HG03060 (cell line): Measurements from ENCODE around the gene HK1.

ENCODE experiments used
- ATAC-seq: cut with Tn5 transposase; IDR thresholded peaks from one replicate; pipeline ENCODE4 v1.9.1; 2021; ENCODE audit warnings: low read depth, moderate number of reproducible peaks; ENCODE audit not compliant: unreplicated experiment

Gene HK1

DNA sequence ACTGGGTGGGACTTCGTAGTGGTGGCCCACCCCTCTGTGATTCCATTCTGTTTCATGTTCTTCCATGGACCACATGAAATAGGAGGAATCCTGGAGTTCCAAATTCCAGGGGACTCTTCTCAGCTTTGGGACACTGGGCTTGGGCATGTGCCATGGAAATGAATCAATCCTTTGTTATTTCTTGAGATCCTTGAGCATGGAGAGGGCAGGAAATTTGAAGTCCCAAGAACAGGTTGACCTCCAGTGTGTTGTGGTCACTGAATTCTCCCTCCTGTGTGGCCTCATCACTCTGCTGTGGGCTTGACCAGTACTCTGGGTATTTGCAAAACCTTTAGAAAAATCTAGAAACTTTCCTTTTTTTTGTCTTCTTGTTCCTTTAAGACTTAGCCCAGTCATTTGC is 115.7 kb downstream of the HK1 start:
- ATAC-seq = no peak

DNA sequence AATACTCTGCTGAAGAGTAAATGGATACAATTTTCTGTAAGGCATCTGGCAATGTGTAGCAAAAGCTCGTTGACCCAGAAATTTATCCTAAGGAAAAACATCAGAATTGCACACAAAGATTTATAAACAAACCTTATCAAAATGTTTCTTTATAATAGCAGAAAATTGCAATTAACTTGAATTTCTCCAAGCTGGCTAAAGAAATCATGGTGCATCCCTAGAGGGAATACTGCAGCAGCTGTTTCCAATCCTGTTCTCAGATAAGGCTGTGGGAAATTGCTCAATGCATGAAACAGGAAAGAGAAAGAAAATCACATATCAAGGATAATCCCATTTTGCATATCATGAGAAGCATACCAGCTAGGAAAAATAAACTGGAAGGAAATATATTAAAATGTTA is 119.7 kb downstream of the HK1 start:
- ATAC-seq = no peak

DNA sequence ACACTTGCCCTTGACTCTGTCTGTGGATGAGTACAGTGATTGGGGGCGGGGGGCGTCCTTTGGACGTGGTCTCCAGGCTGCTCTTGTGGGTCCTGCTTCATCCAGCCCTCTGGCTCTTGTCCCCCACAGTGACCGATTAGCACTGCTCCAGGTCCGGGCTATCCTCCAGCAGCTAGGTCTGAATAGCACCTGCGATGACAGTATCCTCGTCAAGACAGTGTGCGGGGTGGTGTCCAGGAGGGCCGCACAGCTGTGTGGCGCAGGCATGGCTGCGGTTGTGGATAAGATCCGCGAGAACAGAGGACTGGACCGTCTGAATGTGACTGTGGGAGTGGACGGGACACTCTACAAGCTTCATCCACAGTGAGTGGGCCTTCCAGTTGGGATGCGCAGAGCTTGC is 120.2 kb downstream of the HK1 start:
- no peak for ATAC-seq

DNA sequence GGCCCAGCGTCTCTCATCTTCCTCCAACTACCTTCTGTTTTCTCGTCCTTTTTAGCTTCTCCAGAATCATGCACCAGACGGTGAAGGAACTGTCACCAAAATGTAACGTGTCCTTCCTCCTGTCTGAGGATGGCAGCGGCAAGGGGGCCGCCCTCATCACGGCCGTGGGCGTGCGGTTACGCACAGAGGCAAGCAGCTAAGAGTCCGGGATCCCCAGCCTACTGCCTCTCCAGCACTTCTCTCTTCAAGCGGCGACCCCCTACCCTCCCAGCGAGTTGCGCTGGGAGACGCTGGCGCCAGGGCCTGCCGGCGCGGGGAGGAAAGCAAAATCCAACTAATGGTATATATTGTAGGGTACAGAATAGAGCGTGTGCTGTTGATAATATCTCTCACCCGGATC is 122.6 kb downstream of the HK1 start:
- ATAC-seq = no peak

DNA sequence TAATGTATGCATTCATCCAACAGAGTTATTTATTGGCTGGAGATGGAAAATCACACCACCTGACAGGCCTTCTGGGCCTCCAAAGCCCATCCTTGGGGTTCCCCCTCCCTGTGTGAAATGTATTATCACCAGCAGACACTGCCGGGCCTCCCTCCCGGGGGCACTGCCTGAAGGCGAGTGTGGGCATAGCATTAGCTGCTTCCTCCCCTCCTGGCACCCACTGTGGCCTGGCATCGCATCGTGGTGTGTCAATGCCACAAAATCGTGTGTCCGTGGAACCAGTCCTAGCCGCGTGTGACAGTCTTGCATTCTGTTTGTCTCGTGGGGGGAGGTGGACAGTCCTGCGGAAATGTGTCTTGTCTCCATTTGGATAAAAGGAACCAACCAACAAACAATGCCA is 123.1 kb downstream of the HK1 start:
- no peak for ATAC-seq

DNA sequence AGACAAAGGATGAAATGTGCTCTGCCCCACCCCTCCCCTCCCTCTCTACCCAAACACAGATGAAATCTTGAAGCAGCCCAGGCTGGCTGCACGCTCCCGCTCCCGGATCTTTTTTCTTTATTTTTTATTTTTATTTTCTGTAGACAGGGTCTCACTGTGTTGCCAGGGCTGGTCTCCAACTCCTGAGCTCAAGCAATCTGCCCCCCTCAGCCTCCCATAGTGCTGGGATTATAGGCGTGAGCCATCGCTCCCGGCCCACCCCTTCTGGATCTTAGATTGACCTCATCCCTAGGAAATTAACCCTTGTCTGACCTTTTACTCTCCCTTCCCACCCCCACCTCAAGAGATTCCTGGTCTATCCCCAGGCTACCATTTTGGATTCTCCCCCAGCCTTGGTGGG is 124.1 kb downstream of the HK1 start:
- no peak for ATAC-seq

DNA sequence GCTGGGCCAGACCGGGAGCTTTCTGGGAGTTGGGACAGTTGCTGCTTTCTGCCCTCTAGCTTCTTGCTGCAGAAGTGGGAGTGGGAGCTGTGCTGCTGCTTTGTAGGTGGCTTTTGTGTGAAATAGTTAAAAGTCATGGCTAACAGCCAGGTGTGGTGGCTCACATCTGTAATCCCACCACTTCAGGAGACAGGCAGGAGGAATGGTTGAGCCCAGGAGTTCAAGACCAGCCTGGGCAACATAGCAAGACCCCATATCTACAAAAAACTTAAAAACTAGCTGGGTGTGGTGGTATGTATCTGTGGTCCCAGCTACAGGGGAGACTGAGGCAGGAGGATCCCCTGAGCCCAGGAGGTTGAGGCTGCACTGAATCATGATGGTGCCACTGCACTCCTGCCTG is 124.8 kb downstream of the HK1 start:
- no peak for ATAC-seq

DNA sequence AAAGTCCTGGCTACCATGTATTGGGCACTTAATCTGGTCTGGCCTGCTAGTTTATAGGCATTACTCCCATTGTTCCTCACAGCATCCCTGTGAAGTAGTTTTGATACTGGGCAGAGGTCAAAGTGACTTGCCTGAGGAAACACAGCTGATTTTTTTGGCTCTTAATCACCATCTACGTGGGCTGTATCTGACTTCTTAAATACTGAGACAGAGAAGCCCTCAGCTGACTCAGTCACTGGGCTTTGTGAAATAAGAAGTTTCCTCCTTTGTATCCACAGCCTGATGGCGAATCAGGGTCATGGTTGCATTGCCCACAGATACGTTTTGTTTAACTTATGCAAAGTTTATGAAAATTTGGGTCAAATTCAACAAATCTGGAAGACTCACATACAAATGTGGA is 125.2 kb downstream of the HK1 start:
- ATAC-seq = no peak

DNA sequence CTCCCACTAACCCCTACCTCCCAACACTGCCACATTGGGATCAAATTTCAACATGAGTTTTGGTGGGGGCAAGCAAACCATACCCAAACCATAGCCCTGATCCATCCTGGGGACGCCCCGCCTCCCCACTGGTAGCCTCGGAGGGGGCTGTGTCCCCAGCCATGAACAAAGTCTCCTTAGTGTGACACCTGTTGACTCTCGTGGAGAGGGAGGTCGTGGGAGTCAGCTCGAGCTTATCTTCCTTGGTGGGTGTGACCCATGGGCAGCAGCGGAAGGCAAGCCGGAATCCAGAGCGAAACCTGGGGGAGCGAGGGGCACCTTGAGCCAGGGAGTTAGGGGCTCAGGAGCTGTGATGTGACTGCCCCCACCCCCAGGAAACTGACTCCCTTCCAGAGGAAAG is 126.5 kb downstream of the HK1 start:
- no peak for ATAC-seq

DNA sequence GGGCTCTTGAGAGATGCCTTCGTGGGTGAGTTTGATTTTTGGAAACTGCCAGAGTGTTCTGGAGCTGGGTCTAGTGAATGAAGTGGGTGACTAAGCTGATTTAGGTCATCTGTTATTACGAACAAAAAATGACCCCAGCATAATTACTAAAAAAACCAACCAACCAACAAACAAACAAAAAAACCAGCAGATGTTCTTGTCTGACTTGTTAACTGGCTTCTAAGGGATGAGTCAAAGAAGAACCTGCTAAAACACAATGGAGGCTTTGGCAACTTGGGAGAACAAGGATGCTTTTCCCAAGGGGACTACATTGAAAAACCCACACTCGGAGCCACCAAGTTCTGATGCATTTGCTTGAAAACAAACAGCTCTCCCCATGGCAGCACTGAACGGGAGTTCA is 126.9 kb downstream of the HK1 start:
- no peak for ATAC-seq

DNA sequence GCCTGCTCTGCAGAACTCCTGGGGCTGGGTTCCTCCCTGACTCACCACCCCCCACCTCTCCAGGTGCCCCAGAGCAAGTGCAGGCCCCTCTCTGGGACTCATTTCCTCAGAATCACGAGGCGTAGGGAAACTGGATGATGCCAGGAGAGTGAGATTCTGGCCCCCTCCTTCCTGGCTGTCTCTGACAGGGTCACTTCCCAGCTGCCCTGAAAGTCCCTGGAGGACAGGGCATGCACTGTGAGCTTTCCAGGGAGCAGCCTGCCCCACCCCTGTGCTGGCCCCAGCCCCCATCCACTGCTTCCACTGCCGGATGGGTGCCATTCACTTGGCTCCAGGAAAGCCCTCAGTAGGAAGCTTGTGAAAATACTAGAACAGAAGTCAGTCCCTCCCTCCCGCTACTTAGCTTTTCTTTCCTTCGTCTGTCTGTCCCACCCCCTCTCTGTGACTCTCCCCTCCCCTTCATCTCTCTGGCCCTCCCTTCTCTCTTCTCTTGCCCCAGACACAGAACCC is 128.1 kb downstream of the HK1 start:
- ATAC-seq = no peak

DNA sequence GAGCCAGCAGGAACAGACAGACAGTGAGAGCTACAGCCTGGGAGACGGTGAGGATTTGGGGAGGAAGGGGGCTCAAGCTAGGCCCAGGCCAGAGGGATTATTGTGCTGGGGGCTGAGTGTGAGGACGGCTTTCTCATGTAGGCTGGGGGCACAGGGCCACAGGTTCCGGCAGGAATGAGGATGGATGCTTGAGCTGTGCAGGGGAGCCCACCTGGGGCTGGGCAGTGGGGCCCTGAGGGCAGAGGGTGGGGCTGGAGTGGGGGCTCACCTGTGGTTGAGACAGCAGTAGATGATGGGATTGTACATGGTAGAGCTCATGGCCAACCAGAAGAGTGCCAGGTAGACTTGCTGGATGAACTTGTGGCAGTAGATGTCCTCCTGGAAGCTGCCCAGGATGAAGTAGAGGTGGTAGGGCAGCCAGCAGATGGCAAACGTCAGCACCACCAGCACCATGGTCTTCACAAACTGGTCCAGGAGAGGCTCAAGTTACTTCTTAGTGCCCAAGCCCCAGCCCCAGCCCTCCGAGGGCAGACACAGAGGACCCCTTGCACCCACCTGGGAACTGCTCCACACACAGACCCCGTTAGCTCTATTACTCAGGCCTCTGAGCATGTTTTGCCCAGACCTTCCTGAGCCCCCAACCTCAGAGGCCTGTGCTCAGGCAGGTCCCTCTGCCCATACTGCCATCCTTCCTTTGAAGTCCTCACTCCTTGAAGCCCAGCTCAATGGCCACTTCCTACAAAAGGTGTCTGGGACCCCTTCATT is 128.7 kb downstream of the HK1 start:
- no peak for ATAC-seq

DNA sequence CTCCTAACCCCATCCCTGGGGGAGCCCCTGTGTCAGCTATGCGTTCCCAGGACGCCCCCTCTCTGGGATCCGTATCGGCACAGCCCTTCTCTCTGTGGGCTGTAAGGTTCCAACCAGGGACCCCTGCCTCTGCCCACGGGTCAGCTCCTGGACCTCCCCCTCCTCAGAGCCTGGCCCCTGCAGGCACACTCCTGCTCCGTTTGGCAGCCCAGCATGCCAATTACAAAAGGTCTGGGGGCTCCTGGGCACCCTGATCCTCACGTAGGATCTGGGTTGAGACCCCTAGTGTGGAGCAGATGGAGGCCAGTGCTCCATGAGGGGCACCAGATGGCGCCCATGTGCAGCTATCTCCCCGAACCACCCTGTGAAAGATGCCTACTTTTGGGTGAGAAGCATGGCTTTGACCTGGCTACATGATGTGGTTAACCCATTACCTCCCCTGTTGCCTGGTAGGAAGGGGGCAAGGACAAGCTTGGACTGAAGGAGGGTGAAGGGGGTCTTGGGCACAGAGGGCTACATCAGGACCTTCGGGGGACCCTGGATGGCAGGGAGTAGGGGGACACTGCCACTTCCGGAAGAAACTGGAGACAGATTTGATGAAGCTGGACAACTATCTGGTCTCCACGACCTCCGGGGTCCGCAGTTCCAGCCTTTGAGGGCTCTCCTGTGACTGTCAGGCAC is 129.5 kb downstream of the HK1 start:
- ATAC-seq = no peak

DNA sequence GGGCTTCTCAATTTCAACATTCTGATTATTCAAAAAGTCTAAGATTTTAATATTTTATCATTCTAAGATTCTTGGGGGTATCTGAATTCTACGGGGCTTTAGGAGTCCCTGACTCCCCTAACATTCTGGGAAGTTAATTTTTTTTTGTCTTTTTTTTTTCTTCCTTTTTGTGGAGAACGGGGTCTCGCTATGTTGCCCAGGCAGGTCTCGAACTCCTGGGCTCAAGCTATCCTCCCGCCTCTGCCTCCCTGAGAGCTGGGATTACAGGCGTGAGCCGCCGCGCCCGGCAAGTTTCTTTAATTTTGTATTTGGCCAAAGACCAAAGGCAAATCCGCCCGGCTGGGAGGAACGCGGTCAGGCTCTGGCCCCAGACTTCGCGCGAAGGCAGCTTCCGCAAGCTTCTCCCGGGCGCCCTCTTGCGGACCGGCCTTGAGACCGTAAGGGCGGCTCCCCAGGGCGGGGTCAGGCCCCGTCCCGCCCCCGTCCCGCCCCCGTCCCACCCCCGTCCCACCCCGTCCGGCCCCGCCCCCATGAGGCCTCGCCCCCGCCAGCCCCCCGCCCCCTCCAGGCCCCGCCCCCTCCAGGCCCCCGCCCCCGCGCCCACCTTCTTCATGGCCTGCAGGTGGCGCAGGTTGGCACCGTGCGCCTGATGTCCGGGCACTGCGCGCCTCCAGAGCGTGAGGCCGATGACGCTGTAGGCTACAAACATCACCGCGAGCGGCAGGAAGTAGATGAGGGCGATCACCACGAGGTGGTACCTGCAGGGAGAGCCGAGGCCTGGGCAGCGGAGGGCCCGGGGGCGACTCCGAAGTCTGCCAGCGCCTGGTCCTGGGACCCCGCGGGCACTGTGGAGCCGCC is 130.3 kb downstream of the HK1 start:
- peak; percentile 65 for ATAC-seq

DNA sequence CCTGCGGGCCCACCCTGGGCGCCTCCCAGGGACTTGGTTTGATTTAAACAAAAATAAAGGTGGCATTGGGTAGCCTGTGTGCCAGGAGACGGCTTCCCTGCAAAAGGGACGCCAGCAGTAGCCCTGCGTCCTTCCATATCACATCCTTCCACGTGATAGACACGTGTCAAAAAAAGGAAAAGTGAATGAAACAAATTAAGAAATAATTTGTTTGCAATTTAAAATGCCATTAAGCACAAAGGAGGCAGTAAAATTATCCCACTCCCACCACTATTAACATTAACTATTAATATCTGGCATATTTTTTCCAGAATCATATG is 130.8 kb downstream of the HK1 start:
- ATAC-seq = no peak

DNA sequence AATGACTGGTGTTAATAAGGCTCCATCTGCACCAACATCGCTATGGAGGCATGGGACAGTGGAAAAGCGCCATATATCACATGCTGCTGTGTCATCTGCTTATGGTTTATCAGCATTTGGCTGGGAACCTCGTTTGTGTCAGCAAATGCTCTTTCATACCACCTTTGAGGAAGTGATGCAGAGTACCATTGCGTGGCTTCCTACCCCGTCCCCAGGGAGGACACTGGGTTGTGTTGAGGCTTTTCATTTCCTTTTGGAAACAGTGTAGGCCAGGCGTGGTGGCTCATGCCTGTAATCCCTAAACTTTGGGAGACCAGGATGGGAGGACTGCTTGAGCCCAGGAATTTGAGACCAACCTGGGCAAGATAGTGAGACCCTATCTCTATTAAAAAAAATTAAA is 131.7 kb downstream of the HK1 start:
- ATAC-seq = peak; percentile 50

DNA sequence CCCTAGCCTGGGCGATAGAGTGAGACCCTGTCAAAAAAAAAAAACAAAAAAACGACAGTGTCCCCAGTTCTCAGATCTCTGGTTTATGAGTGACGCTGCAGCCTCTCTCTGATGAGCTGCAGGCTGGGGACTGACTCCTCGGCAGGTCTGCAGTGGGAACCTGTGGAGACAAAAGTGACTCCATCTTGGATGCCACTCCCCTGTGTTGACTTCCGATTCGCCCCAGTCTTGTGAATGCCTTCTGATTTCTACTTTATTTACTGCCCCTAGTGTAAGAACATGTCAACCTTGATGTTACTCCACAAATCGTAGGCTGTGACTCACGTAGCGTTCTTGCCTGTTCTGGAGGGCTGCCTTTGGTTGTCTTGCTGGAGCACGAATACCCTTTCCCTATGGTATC is 132.2 kb downstream of the HK1 start:
- ATAC-seq = no peak

DNA sequence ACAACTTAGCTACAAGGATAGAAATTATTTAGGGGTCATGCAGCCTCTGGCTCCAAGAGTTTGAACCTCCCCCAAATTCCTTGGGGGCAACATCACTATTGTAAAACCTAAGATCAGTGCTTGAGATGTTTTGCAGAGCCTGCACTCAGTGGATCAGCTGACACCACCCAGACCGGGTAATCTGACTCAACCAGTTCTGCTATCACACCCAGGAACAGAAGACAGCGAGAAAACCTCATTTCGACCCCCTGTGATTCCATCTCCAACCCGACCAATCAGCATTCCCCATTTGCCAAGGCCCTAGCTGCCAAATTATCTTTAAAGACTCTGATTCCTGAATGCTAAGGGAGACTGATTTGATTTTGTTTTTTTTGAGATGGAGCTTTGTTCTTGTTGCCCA is 133.2 kb downstream of the HK1 start:
- ATAC-seq = no peak

DNA sequence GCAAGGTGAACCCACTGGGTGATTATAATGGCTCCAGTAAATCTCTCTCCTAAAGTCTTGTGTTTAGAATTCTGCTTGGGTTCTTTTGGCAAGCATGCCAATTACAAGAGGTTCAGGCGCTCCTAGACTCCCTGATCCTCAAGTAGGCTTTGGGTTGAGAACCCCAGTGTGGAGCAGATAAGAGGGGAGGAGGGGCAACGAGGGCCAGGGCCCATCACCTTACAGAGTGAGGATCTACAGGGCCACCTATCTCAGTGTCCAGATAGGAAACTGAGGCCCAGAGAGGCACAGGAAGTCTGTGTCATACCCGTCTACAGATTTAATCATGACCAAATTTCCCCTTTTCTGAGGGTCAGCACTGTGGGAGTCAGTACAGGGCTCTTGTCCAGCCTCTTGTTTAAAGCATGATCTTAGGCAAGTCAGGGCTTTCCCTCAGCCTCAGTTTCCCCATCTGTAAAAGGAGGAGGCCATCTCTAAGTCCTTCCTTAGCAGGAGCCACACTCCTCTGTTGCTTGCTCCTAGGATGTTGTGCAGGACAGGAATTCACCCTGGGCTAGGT is 134.0 kb downstream of the HK1 start:
- no peak for ATAC-seq

DNA sequence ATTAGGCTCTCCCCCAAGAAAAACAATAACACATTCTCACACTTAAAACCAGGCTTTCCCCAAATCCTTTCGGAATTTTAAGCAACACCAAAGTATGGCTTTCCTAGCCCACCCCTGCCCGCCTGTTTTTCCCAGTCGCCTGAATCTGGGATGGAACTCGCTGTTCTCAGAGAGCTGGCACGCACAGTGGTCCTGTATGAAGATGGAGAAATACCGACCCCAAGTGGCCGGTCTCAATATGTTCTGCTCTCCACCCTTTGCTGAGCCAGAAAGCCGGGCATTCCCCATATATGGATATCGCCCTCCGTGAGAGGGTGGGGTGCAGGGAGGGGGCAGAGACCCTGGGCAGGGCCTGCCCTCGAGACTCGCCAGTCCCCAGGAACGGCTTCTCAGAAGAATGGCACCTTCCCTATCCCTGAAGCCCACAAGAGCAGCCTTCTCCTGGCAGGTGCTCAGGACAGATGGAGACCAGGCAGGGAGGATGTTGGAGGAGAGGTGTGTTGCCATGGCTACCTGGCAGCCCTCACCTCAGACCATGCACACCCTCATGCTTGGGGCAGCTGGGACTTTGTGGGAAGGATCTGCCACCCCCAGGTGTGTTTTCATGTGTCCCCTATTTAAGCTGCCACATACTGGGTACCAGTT is 135.0 kb downstream of the HK1 start:
- no peak for ATAC-seq
